ENCODE data around the gene BAIAP2.

Gene BAIAP2

GRCh38 chr17:81084680-81085419 is 49.9 kb downstream of the BAIAP2 start:
- DNase-seq (ENCODE audit: low read depth in 4 of 4, low spot score in 1 of 4) = no peak

GRCh38 chr17:81085420-81085911 is 50.5 kb downstream of the BAIAP2 start:
- DNase-seq (ENCODE audit: low read depth in 4 of 4, low spot score in 1 of 4) = no peak

- no peak for DNase-seq (ENCODE audit: low read depth in 4 of 4, low spot score in 1 of 4)
Measured at GRCh38 chr17:81086789-81087551, 52.0 kb downstream of the BAIAP2 start.

GRCh38 chr17:81090361-81091136 is 55.6 kb downstream of the BAIAP2 start:
- peak in 2 of 4 experiments; percentile 13 to 16 for DNase-seq (ENCODE audit: low read depth in 4 of 4, low spot score in 1 of 4)

GRCh38 chr17:81091154-81091553 is 56.2 kb downstream of the BAIAP2 start:
- no peak for DNase-seq (ENCODE audit: low read depth in 4 of 4, low spot score in 1 of 4)

GRCh38 chr17:81091774-81092517 is 57.0 kb downstream of the BAIAP2 start:
- DNase-seq (ENCODE audit: low read depth in 4 of 4, low spot score in 1 of 4) = no peak

GRCh38 chr17:81092518-81093095 is 57.7 kb downstream of the BAIAP2 start:
- DNase-seq (ENCODE audit: low read depth in 4 of 4, low spot score in 1 of 4) = no peak

GRCh38 chr17:81093619-81094508 is 58.9 kb downstream of the BAIAP2 start:
- DNase-seq (ENCODE audit: low read depth in 4 of 4, low spot score in 1 of 4) = no peak

- DNase-seq (ENCODE audit: low read depth in 4 of 4, low spot score in 1 of 4) = peak; percentile 69 to 96 (median 76)
Measured at GRCh38 chr17:81094509-81095382, 59.8 kb downstream of the BAIAP2 start.

GRCh38 chr17:81095383-81095762 is 60.4 kb downstream of the BAIAP2 start:
- no peak for DNase-seq (ENCODE audit: low read depth in 4 of 4, low spot score in 1 of 4)

- no peak for DNase-seq (ENCODE audit: low read depth in 4 of 4, low spot score in 1 of 4)
Measured at GRCh38 chr17:81096741-81097133, 61.8 kb downstream of the BAIAP2 start.

GRCh38 chr17:81097134-81097942 is 62.4 kb downstream of the BAIAP2 start:
- DNase-seq (ENCODE audit: low read depth in 4 of 4, low spot score in 1 of 4) = peak in 3 of 4 experiments; percentile 23 to 30 (median 26)

GRCh38 chr17:81097943-81098308 is 63.0 kb downstream of the BAIAP2 start:
- DNase-seq (ENCODE audit: low read depth in 4 of 4, low spot score in 1 of 4) = no peak

- DNase-seq (ENCODE audit: low read depth in 4 of 4, low spot score in 1 of 4) = no peak
Measured at GRCh38 chr17:81099888-81100287, 64.9 kb downstream of the BAIAP2 start.

- DNase-seq (ENCODE audit: low read depth in 4 of 4, low spot score in 1 of 4) = no peak
Measured at GRCh38 chr17:81100668-81101067, 65.7 kb downstream of the BAIAP2 start.

GRCh38 chr17:81101614-81102306 is 66.8 kb downstream of the BAIAP2 start:
- DNase-seq (ENCODE audit: low read depth in 4 of 4, low spot score in 1 of 4) = peak; percentile 75 to 80 (median 80)

GRCh38 chr17:81102352-81102751 is 67.4 kb downstream of the BAIAP2 start:
- no peak for DNase-seq (ENCODE audit: low read depth in 4 of 4, low spot score in 1 of 4)
